ENCODE results near the gene MCUR1.
A peak's percentile ranks its signal among the peaks of the same experiment; 100 is the strongest.

The MCUR1 gene

GRCh38 chr6:13765570-13765969 lies 48.8 kb downstream of the MCUR1 start:
- no peak overlapping the region for H3K4me3 ChIP-seq (ENCODE audit: low read depth, low read length)
- TF ChIP-seq, protein P1, sequence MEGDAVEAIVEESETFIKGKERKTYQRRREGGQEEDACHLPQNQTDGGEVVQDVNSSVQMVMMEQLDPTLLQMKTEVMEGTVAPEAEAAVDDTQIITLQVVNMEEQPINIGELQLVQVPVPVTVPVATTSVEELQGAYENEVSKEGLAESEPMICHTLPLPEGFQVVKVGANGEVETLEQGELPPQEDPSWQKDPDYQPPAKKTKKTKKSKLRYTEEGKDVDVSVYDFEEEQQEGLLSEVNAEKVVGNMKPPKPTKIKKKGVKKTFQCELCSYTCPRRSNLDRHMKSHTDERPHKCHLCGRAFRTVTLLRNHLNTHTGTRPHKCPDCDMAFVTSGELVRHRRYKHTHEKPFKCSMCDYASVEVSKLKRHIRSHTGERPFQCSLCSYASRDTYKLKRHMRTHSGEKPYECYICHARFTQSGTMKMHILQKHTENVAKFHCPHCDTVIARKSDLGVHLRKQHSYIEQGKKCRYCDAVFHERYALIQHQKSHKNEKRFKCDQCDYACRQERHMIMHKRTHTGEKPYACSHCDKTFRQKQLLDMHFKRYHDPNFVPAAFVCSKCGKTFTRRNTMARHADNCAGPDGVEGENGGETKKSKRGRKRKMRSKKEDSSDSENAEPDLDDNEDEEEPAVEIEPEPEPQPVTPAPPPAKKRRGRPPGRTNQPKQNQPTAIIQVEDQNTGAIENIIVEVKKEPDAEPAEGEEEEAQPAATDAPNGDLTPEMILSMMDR (conservative IDR thresholded peaks at IDR 0.05; ENCODE audit: low read depth, low read length) = no peak
- no peak for DNase-seq (ENCODE audit: low read depth)

- H3K4me3 ChIP-seq (ENCODE audit: low read depth, low read length) = no peak overlapping the region
- no peak for DNase-seq (ENCODE audit: low read depth)
Measured at GRCh38 chr6:13764996-13765395, 49.4 kb downstream of the MCUR1 start.

GRCh38 chr6:13763740-13764381 lies 50.5 kb downstream of the MCUR1 start:
- TF ChIP-seq, protein P1 (conservative IDR thresholded peaks at IDR 0.05; ENCODE audit: low read depth, low read length) = no peak
- no peak for DNase-seq (ENCODE audit: low read depth)
- H3K4me3 ChIP-seq (ENCODE audit: low read depth, low read length) = no peak overlapping the region

More at GRCh38 chr6:13764996-13765395, 49.4 kb downstream of the MCUR1 start:
- TF ChIP-seq, protein P1 (conservative IDR thresholded peaks at IDR 0.05; ENCODE audit: low read depth, low read length) = no peak

- no peak overlapping the region for H3K4me3 ChIP-seq (ENCODE audit: low read depth, low read length)
Measured at GRCh38 chr6:13762611-13763441, 51.5 kb downstream of the MCUR1 start.

GRCh38 chr6:13761361-13762036 lies 52.9 kb downstream of the MCUR1 start:
- TF ChIP-seq, protein P1 (conservative IDR thresholded peaks at IDR 0.05; ENCODE audit: low read depth, low read length) = no peak
- DNase-seq (ENCODE audit: low read depth) = no peak
- H3K4me3 ChIP-seq (ENCODE audit: low read depth, low read length) = no peak overlapping the region

More at GRCh38 chr6:13762611-13763441, 51.5 kb downstream of the MCUR1 start:
- TF ChIP-seq, protein P1 (conservative IDR thresholded peaks at IDR 0.05; ENCODE audit: low read depth, low read length) = no peak
- DNase-seq (ENCODE audit: low read depth) = peak; percentile 90

- no peak overlapping the region for H3K4me3 ChIP-seq (ENCODE audit: low read depth, low read length)
- DNase-seq (ENCODE audit: low read depth) = no peak
- TF ChIP-seq, protein P1 (conservative IDR thresholded peaks at IDR 0.05; ENCODE audit: low read depth, low read length) = no peak
Measured at GRCh38 chr6:13760307-13761304, 53.8 kb downstream of the MCUR1 start.

Data from choroid plexus epithelial cell (primary cell).